Activated CD8-positive, alpha-beta T cell treated with anti-CD3 and anti-CD28 coated beads for 36 hours (primary cell): ENCODE measurements around the gene PAEP. TPM values are rescaled to one million over a fixed set of nuclear protein-coding genes. Genes with fewer than 3 reads are reported as not detected.
A peak's percentile ranks its signal among the peaks of the same experiment; 100 is the strongest.

Experiments
- ATAC-seq: fragments of 200-7000 bp; cut with Tn5 transposase; one replicate; pipeline ENCODE4 v1.10.0; 2021; ENCODE audit warnings: mild to moderate bottlenecking, moderate library complexity
- CTCF ChIA-PET: fragments of 350-600 bp; sonication (Branson Sonifier 250); formaldehyde crosslinking; loops from one replicate; lab custom pipeline; 2021; ENCODE audit warnings: antibody characterized with exemption; lab: Charles Lee
- POLR2A ChIA-PET: fragments of 350-600 bp; sonication (Branson Sonifier 250); formaldehyde crosslinking; loops from one replicate; lab custom pipeline; 2021; ENCODE audit warnings: antibody characterized with exemption; lab: Charles Lee
- DNase-seq: peaks from one replicate; pipeline ENCODE4 v3.0.0-alpha.2; 2020
- H3K27ac Mint-ChIP-seq: one replicate; pipeline ENCODE4 v1.8.0; 2021; ENCODE audit warnings: mild to moderate bottlenecking, mixed read lengths
- H3K27me3 Mint-ChIP-seq: one replicate; pipeline ENCODE4 v1.8.0; 2021; ENCODE audit warnings: mixed read lengths
- H3K36me3 Mint-ChIP-seq: one replicate; pipeline ENCODE4 v1.8.0; 2021; ENCODE audit warnings: low read depth, mixed read lengths
- H3K4me1 Mint-ChIP-seq: one replicate; pipeline ENCODE4 v1.8.0; 2021; ENCODE audit warnings: low read depth, mixed read lengths
- H3K4me3 Mint-ChIP-seq: one replicate; pipeline ENCODE4 v1.8.0; 2021; ENCODE audit warnings: mild to moderate bottlenecking, moderate library complexity, mixed read lengths
- H3K9me3 Mint-ChIP-seq: one replicate; pipeline ENCODE4 v1.8.0; 2021; ENCODE audit warnings: mixed read lengths
- intact Hi-C: fragments of 100-400 bp; cut with micrococcal nuclease; formaldehyde crosslinking; loops from one replicate; pipeline ENCODE4 v1.10.0; 2022
- total RNA-seq, 2 experiments: library from RNA; stranded (reverse); gene quantifications; one replicate each; pipeline ENCODE4 v1.2.3, GENCODE V29; 2021
- TF ChIP-seq, protein P1 (sequence below): fragments of 200-600 bp; IDR thresholded peaks from one replicate; pipeline ENCODE4 v1.8.0; 2022; ENCODE audit warnings: antibody characterized with exemption, mild to moderate bottlenecking

Gene PAEP
- total RNA-seq, 2 experiments from 2014 or later, result not detected

DNA sequence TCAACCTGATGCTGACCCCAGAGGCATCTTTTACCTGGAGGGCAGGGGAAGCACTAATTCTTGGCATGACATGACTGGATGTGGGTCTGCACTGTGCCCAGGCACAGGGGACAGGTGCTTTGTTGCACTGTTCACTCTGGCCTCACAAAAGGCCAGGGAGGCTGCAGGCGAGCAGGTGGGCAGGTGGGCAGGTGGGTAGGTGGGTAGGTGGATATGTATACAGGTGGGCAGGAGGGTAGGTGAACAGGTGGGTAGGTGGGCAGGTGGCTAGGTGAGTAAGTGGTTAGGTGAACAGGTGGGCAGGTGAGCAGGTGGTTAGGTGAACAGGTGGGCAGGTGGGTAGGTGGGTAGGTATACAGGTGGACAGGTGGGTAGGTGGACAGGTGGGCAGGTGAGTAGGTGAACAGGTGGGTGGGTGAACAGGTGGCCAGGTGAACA is 1.5 kb downstream of the PAEP start:
- ATAC-seq (no peak), DNase-seq (no peak)
- Mint-ChIP-seq H3K9me3 (no peaks in the 10 kb centered on the region), H3K4me3 (no peak overlapping the region), H3K36me3 (no peaks in the 10 kb centered on the region), H3K27me3 (peaks cover 6% of the 10 kb centered on the region), H3K4me1 (no peaks in the 10 kb centered on the region), H3K27ac (no peak overlapping the region)
- ChIA-PET POLR2A (no interaction called here), CTCF (no interaction called here)
- TF ChIP-seq, protein P1, sequence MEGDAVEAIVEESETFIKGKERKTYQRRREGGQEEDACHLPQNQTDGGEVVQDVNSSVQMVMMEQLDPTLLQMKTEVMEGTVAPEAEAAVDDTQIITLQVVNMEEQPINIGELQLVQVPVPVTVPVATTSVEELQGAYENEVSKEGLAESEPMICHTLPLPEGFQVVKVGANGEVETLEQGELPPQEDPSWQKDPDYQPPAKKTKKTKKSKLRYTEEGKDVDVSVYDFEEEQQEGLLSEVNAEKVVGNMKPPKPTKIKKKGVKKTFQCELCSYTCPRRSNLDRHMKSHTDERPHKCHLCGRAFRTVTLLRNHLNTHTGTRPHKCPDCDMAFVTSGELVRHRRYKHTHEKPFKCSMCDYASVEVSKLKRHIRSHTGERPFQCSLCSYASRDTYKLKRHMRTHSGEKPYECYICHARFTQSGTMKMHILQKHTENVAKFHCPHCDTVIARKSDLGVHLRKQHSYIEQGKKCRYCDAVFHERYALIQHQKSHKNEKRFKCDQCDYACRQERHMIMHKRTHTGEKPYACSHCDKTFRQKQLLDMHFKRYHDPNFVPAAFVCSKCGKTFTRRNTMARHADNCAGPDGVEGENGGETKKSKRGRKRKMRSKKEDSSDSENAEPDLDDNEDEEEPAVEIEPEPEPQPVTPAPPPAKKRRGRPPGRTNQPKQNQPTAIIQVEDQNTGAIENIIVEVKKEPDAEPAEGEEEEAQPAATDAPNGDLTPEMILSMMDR, result no peak
- intact Hi-C loops, result no loop called here

DNA sequence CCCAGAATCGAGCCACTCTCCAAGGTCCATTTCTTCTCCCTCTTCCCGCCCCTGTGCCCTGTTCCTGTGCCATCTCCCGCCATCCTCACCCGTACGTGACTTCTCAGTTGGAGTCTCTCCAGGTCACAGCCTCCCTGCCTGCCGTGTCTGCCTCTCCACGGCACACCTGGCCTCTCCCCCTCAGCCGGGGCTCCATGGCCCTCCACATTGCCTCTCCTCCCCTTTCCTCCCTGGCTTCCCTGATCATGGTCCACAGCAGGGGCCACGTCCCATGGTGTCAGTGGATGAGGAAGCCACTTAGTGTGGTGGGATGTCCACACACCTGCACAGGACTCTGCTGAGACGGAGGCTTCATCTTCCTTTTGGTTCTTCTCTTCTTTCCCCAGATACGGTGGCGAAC is 2.3 kb downstream of the PAEP start:
- ATAC-seq (no peak), DNase-seq (no peak)
- TF ChIP-seq, protein P1, result no peak
- peaks cover 3% of the 10 kb centered on the region for H3K27me3 Mint-ChIP-seq
- CTCF ChIA-PET, result no interaction called here
- no peaks in the 10 kb centered on the region for H3K4me1 Mint-ChIP-seq
- no peaks in the 10 kb centered on the region for H3K9me3 Mint-ChIP-seq
- H3K4me3 Mint-ChIP-seq, result no peak overlapping the region
- H3K36me3 Mint-ChIP-seq, result no peaks in the 10 kb centered on the region
- POLR2A ChIA-PET, result no interaction called here
- H3K27ac Mint-ChIP-seq, result no peak overlapping the region
- intact Hi-C loops, result no loop called here

DNA sequence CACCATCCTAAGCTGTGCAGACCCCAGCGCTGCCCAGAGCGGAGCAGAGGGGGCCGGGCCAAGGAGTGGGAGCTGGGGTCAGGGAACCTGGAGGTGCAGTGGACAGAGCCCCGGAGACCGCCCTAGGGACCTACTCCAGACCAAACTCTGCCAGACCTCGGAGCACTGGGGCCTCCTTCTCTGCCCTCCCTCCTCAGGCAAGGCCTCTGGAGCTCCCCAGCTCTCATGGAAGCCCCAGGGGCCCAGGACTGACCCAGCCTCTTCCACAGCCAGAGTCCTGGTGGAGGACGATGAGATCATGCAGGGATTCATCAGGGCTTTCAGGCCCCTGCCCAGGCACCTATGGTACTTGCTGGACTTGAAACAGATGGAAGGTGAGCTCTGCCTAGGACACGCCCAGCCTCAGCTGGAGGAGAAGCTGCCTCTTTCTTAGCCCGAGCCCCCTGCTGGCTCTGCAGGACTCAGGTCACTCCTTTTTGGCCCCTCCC is 3.6 kb downstream of the PAEP start:
- no peak for DNase-seq
- no peaks in the 10 kb centered on the region for H3K36me3 Mint-ChIP-seq
- H3K9me3 Mint-ChIP-seq, result peaks cover 6% of the 10 kb centered on the region
- H3K4me3 Mint-ChIP-seq, result no peak overlapping the region
- ChIA-PET CTCF (no interaction called here), POLR2A (no interaction called here)
- TF ChIP-seq, protein P1, result no peak
- no peak overlapping the region for H3K27ac Mint-ChIP-seq
- intact Hi-C loops, result no loop called here
- H3K27me3 Mint-ChIP-seq, result peaks cover 3% of the 10 kb centered on the region
- ATAC-seq, result no peak
- H3K4me1 Mint-ChIP-seq, result no peaks in the 10 kb centered on the region

DNA sequence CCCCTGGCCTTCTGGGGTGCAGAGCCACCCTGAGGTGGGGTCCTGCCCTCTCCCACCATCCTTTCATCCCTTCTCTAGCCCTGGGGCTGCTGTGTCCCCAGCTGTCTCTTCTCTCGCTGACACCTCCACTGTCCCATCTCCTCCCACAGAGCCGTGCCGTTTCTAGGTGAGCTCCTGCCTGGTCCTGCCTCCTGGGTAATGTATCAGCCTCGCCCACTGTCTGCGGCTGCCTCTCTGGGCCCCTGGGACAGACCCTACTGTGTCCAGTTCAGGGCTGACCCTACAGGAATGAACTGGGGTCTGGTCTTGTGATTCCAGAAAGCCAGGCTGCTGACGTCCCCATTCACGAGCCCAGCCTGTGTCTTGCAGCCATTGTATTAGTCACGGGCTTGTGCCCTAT is 4.1 kb downstream of the PAEP start:
- DNase-seq, result no peak
- intact Hi-C loops, result no loop called here
- H3K4me1 Mint-ChIP-seq, result no peaks in the 10 kb centered on the region
- H3K4me3 Mint-ChIP-seq, result no peak overlapping the region
- TF ChIP-seq, protein P1, result no peak
- no peaks in the 10 kb centered on the region for H3K36me3 Mint-ChIP-seq
- ATAC-seq, result no peak
- ChIA-PET CTCF (no interaction called here), POLR2A (no interaction called here)
- peaks cover under 1% of the 10 kb centered on the region for H3K27me3 Mint-ChIP-seq
- no peak overlapping the region for H3K27ac Mint-ChIP-seq
- peaks cover 6% of the 10 kb centered on the region for H3K9me3 Mint-ChIP-seq

DNA sequence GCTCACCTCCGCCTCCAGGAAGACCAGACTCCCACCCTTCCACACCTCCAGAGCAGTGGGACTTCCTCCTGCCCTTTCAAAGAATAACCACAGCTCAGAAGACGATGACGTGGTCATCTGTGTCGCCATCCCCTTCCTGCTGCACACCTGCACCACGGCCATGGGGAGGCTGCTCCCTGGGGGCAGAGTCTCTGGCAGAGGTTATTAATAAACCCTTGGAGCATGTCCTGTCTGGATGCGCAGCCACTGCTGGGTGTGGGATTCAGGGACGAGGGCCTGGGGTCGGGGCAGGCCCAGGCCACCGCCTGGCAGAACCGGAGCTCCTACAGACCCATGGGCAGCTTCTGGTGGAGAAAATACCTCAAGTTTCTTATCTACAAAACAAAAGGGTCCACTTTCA is 5.0 kb downstream of the PAEP start:
- TF ChIP-seq, protein P1, result no peak
- intact Hi-C loops, result no loop called here
- H3K27me3 Mint-ChIP-seq, result no peaks in the 10 kb centered on the region
- no peaks in the 10 kb centered on the region for H3K36me3 Mint-ChIP-seq
- ChIA-PET CTCF (no interaction called here), POLR2A (no interaction called here)
- no peak overlapping the region for H3K27ac Mint-ChIP-seq
- peaks cover 6% of the 10 kb centered on the region for H3K9me3 Mint-ChIP-seq
- ATAC-seq, result no peak
- no peaks in the 10 kb centered on the region for H3K4me1 Mint-ChIP-seq
- no peak overlapping the region for H3K4me3 Mint-ChIP-seq
- DNase-seq, result peak; percentile 11
